ENCODE measurements around the gene TNFRSF12A. TPM values are rescaled to one million over a fixed set of nuclear protein-coding genes. Genes with fewer than 3 reads are reported as not detected.

TNFRSF12A gene
- total and polyA plus RNA-seq, 2 of the 4 experiments (the other 2 are of a cell fraction): 103 to 304 TPM

- H3K4ac ChIP-seq (ENCODE audit: low read depth, low read length): peak overlapping the region; percentile 93
- H2BK120ac ChIP-seq (ENCODE audit: low read depth, low read length): peak overlapping the region; percentile 86
- H2AK9ac ChIP-seq (replicated peaks; ENCODE audit: low read depth, low read length, poor library complexity): peak overlapping the region; percentile 38
- H3K4me1 ChIP-seq (ENCODE audit: control insufficient read depth, insufficient read depth, low read length): peaks cover 11% of the 10 kb centered on the region
- H4K8ac ChIP-seq (ENCODE audit: low read depth in 2 of 2, low read length in 2 of 2): peak overlapping the region; percentile 38 to 75; a peak in 3 of 4 replicates
- H2AFZ ChIP-seq (replicated peaks; ENCODE audit: low read length, poor library complexity): peak overlapping the region; percentile 96
- peak overlapping the region; percentile 70; the same call in 1 of the 2 replicates for H4K91ac ChIP-seq (ENCODE audit: insufficient read depth, low read depth, low read length)
- H3K23ac ChIP-seq (ENCODE audit: low read depth, low read length): peak overlapping the region; percentile 76; the same call in 1 of the 2 replicates
- H3K14ac ChIP-seq (replicated peaks; ENCODE audit: low read depth, low read length): peak overlapping the region; percentile 83; the same call in 1 of the 2 replicates
- H3K9me1 ChIP-seq (ENCODE audit: insufficient read depth, low read length): no peaks in the 10 kb centered on the region
- peak overlapping the region; percentile 95; the same call in 1 of the 2 replicates for H2BK20ac ChIP-seq (ENCODE audit: low read depth, low read length)
- H3K36me3 ChIP-seq (ENCODE audit: control insufficient read depth, insufficient read depth, low read length): peaks cover 11% of the 10 kb centered on the region
- H2BK15ac ChIP-seq (ENCODE audit: low read depth, low read length): peak overlapping the region; percentile 78; the same call in 1 of the 3 replicates
- H4K5ac ChIP-seq (ENCODE audit: low read depth, low read length): no peak overlapping the region
- in situ Hi-C loops (cut with MboI; ENCODE audit: low sequenced_read_pairs): no loop called here
- no peak overlapping the region for H3K56ac ChIP-seq (ENCODE audit: extremely low read depth, insufficient read depth, low read length)
- H3K9ac ChIP-seq (ENCODE audit: low read depth, low read length): peak overlapping the region; percentile 64; the same call in 1 of the 2 replicates
- POLR2A ChIA-PET (ENCODE audit: unreplicated experiment): interaction anchor here (0.5 to 0.7 kb wide), 5 partner anchors 10 to 120 kb away, joined by 4 to 13 read pairs (median 6); no protein-coding TSS in a partner anchor
- ATAC-seq (ENCODE audit: low read depth) (no peak), DNase-seq (no peak)
- peak overlapping the region; percentile 99 for H3K4me2 ChIP-seq (ENCODE audit: low read depth, low read length)
- H2AK5ac ChIP-seq (ENCODE audit: low read depth, low read length): peak overlapping the region; percentile 91
- no peaks in the 10 kb centered on the region for H3K9me3 ChIP-seq (ENCODE audit: control insufficient read depth, insufficient read depth, low read length)
- peaks cover 31% of the 10 kb centered on the region for H4K20me1 ChIP-seq (ENCODE audit: insufficient read depth, low read length)
- TF ChIP-seq MAFK (IDR thresholded peaks at IDR 0.05; ENCODE audit: low read depth, low read length) (no peak), RFX5 (IDR thresholded peaks at IDR 0.05; ENCODE audit: low read depth, low read length) (no peak), ELK1 (IDR thresholded peaks at IDR 0.05; ENCODE audit: borderline replicate concordance, low read depth, low read length) (no peak), MXI1 (IDR thresholded peaks at IDR 0.05; ENCODE audit: borderline replicate concordance, low read depth, low read length) (no peak), CEBPB (IDR thresholded peaks at IDR 0.05; ENCODE audit: low read depth, low read length) (no peak), SMC3 (IDR thresholded peaks at IDR 0.05; ENCODE audit: low read depth, low read length) (no peak), MAZ (IDR thresholded peaks at IDR 0.05; ENCODE audit: borderline replicate concordance, low read depth, low read length) (no peak), FOS (IDR thresholded peaks at IDR 0.05; ENCODE audit: low read depth, low read length) (no peak), POLR2A (IDR thresholded peaks at IDR 0.05; ENCODE audit: low read depth, low read length) (no peak), RAD21 (IDR thresholded peaks at IDR 0.05; ENCODE audit: low read length) (no peak), CTCF (conservative IDR thresholded peaks at IDR 0.05; ENCODE audit: low read depth, low read length) (no peak)
- TF ChIP-seq, protein P1, sequence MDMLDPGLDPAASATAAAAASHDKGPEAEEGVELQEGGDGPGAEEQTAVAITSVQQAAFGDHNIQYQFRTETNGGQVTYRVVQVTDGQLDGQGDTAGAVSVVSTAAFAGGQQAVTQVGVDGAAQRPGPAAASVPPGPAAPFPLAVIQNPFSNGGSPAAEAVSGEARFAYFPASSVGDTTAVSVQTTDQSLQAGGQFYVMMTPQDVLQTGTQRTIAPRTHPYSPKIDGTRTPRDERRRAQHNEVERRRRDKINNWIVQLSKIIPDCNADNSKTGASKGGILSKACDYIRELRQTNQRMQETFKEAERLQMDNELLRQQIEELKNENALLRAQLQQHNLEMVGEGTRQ (IDR thresholded peaks at IDR 0.05; ENCODE audit: low read depth, low read length): no peak
- intact Hi-C loops (cut with micrococcal nuclease): no loop called here
- peaks cover 2% of the 10 kb centered on the region; the same call in 1 of the 2 replicates for H3K27me3 ChIP-seq (ENCODE audit: control insufficient read depth, insufficient read depth, low read length)
- CTCF ChIA-PET: interaction anchor here (0.5 to 2.7 kb wide), 3 partner anchors 12 to 1153 kb away, joined by 3 to 12 read pairs (median 8); no protein-coding TSS in a partner anchor
- H3K27ac ChIP-seq (ENCODE audit: insufficient read depth, low read length): peak overlapping the region; percentile 79; the same call in 1 of the 2 replicates
- dilution Hi-C loops (cut with HindIII; ENCODE audit: low sequenced_read_pairs, unreplicated experiment): no loop called here
- 50% methylated on average over 15 of the region's 40 CpGs; no CpG with 5 or more reads in 1 of the 2 experiments for WGBS, 2 experiments (ENCODE audit: extremely low coverage in 2 of 2, insufficient read length in 1 of 2)
- peak overlapping the region; percentile 77 for H3K4me3 ChIP-seq (ENCODE audit: insufficient read depth, low read depth, low read length)
- BruUV-seq (replicated peaks): no TSS peak
- peak overlapping the region; percentile 70 for H2BK5ac ChIP-seq (ENCODE audit: low read depth, low read length, poor library complexity, severe bottlenecking)
- peaks cover 0 to 27% of the 10 kb centered on the region in 2 experiments; a peak in 2 of 4 replicates for H3K79me1 ChIP-seq (ENCODE audit: low read depth in 1 of 2, low read length in 2 of 2)
- H3K18ac ChIP-seq (ENCODE audit: low read depth, low read length): peak overlapping the region; percentile 12; the same call in 1 of the 2 replicates
Measured at GRCh38 chr16:3019594-3020246, 448 bp upstream of the TNFRSF12A start.

All from IMR-90 (cell line).